ENCODE measurements around the gene BCAN.
"Not testable (repeated sequence)": the region's sequence is repeated elsewhere in the genome, so short reads cannot be mapped to it uniquely, and the experiment has no call there.

BCAN gene, protein sequence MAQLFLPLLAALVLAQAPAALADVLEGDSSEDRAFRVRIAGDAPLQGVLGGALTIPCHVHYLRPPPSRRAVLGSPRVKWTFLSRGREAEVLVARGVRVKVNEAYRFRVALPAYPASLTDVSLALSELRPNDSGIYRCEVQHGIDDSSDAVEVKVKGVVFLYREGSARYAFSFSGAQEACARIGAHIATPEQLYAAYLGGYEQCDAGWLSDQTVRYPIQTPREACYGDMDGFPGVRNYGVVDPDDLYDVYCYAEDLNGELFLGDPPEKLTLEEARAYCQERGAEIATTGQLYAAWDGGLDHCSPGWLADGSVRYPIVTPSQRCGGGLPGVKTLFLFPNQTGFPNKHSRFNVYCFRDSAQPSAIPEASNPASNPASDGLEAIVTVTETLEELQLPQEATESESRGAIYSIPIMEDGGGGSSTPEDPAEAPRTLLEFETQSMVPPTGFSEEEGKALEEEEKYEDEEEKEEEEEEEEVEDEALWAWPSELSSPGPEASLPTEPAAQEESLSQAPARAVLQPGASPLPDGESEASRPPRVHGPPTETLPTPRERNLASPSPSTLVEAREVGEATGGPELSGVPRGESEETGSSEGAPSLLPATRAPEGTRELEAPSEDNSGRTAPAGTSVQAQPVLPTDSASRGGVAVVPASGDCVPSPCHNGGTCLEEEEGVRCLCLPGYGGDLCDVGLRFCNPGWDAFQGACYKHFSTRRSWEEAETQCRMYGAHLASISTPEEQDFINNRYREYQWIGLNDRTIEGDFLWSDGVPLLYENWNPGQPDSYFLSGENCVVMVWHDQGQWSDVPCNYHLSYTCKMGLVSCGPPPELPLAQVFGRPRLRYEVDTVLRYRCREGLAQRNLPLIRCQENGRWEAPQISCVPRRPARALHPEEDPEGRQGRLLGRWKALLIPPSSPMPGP

DNA sequence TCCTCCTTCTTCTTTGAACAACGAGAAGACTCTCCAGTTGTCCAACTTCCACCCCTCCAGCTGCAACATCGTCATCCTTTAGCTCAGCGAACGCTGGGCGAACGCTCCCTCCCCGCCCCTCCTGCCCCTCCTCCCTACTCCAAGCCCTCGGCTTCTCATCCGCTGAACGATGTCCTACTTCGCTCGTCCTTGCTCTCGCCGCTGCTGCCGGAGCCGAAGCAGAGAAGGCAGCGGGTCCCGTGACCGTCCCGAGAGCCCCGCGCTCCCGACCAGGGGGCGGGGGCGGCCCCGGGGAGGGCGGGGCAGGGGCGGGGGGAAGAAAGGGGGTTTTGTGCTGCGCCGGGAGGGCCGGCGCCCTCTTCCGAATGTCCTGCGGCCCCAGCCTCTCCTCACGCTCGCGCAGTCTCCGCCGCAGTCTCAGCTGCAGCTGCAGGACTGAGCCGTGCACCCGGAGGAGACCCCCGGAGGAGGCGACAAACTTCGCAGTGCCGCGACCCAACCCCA lies at the start of gene BCAN:
Gene BCAN, plus strand, starts transcription at position 357 of the 504 bp plus-strand sequence. CDS start 3,938 bp downstream, outside the sequence.
- no peak for DNase-seq

DNA sequence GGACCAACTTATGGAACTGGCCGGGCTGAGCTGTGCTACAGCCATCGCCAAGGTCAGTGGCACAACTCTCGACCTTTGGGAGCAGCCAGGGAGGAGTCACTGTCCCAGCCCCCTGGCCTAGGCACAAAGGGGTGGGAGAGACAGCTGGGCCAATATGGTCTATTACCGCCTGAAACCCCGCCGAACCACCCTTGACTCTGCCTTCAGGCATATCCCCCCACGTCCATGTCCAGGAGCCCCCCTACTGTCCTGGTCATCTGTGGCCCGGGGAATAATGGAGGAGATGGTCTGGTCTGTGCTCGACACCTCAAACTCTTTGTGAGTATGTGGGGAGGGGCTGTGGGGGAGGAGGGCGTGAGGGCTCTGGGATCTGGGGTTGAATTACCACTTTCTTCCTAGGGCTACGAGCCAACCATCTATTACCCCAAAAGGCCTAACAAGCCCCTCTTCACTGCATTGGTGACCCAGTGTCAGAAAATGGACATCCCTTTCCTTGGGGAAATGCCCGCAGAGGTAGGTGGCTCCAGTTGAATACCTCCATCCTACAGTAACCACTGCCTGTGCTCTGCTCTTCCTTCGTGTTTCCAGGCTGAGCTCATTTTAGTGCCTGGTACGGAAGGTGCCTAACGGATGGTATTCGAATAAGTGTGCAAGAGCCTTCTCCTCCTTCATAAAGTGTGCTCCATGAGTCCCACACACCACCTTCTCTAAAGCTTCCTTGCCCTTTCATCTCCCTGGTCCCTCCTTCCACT lies 49.6 kb upstream of the BCAN start:
- DNase-seq, result no peak

DNA sequence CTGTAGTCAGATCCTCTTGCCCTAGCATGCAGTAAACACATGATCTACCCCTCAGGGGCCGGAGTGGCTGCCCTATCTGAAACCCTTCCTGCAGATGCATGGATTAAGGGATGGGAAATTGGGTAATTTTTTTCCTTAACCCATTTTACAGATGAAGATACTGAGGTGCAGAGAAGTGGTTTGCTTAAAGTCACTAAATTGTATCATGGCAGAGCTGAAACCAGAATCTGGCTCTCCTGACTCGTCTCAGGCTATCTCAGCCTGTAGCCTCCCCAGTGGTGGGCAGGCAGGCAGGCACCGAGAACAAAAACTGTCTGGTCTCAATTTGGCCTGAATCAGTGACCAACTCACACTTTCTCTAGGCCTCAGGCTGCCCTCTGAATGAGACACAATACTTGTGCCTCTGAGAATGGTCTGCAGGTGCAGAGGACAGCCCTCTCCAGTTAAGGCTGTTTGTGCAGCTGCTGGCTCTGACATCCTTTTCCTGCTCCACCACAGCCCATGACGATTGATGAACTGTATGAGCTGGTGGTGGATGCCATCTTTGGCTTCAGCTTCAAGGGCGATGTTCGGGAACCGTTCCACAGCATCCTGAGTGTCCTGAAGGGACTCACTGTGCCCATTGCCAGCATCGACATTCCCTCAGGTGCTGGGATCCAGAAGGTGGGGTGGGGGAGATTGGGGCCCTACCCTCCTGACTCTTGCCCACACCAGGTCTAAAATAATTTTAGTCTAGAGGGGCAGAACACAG lies 48.8 kb upstream of the BCAN start:
- DNase-seq, result no peak

DNA sequence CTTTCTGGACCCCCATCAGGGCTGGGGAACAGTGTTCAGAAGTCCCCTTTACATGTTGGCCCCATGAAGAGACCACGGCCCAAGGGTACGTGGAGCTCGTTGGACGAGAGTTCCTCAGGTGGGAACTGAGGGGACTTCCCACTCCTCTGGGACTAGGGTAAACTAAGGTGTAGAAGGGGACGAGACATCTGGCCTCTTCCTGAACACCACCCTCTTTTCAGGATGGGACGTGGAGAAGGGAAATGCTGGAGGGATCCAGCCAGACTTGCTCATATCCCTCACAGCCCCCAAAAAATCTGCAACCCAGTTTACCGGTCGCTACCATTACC lies 48.3 kb upstream of the BCAN start:
- no peak for DNase-seq

DNA sequence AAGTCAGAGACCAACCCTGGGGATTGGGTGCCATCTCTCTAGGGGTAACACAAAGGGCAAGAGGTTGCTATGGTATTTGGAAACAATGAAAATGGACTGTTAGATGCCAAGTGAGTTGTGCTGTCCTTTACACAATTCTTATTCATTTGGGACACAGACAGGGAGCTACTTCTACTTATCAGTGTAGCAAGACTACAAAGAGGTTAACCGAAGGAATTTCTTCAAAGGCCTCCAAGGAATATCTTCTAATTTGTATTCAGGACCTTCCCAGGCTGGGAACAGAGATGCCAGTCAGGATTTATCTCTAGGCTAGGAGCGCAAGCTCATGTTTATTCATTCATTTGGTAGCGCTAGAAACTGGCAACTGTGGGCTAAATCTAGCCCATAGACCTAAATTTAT lies 47.7 kb upstream of the BCAN start:
- DNase-seq, result no peak

DNA sequence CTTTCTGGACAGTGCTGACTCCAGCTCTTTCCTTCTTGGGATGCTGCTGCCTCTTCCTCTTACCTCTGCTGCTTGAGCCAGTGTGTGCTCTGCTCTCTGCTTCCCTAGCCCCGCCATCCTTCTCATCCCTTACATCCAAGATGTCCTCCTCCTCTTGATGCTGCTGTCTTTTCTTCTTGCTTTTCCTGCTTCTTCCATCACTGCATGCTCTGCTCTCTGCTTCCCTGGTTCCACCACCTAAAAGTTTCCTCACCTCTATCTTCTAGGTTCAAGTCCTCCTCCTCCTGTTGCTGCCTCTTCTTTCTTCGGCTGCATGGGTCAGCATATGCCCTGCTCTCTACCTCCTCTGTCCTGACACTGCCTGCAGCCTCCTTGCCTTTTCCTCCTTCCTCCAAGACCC lies 46.9 kb upstream of the BCAN start:
- no peak for DNase-seq

DNA sequence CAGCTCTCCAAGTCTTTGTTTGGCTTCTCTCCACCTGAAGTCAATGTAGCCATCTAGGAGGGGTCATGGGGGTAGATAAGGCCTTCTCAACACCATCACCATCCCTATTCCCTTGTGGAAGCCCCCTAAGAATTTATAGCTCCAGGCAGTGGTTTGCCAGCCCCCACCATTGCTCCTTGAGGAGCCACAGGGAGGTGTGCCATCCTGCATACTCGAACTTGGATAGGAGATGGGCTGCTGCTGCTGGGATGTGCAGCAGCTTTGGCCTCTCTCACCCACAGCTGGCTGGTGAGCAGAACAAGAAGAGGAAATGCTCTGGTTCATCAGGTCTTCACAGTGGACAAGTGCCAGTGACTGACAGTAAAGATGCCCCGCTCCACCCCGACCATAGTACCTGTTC lies 45.5 kb upstream of the BCAN start:
- DNase-seq, result no peak

DNA sequence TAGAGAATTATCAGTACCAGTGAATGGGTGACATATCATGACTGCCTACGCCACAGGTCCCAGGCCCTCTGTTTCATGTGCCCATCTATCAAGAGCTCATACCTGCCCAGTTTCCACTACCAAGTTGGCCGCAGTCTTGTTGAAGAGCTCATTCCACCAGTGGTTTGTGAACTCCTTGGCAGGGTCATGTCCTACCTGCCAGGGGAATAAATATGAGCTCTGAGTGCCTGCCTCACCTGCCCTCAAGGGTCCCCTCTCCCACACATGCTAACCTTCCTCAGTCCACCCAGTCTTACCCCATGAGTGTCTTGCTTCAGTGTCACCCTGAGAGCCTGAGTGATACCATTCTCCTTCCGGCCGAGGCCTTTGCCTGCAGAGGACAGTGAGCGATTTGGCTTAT lies 43.8 kb upstream of the BCAN start:
- DNase-seq, result no peak

DNA sequence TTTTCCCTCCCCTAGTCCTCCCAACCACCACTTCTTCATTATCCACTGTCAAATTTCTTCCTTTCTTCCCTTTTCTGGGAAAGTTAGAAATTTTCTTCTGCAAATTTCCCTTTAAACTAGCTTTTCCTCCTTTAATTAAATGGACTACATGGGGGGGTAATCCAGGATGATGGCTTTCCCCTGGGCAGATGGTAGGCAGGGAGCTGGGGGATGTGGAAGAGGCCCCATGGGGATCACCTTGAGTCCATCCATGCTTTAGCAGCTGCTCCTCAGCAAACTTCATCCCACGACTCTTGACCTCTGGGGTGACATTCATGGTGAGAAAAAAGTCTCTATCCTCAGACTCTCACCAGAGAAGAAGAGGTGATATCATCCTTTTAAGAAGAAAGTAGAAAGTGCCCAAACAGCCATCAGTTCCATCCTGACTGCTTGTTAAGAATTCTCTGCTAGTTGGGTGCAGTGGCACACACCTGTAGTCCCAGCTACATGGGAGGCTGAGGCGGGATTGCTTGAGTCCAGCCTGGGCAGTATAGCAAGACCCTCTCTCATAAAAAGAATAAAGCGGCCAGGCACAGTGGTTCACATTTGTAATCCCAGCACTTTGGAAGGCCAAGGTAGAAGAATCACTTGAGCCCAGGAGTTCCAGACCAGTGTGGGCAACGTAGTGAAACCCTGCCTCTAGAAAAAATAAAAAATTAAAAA lies 43.0 kb upstream of the BCAN start:
- no peak for DNase-seq

DNA sequence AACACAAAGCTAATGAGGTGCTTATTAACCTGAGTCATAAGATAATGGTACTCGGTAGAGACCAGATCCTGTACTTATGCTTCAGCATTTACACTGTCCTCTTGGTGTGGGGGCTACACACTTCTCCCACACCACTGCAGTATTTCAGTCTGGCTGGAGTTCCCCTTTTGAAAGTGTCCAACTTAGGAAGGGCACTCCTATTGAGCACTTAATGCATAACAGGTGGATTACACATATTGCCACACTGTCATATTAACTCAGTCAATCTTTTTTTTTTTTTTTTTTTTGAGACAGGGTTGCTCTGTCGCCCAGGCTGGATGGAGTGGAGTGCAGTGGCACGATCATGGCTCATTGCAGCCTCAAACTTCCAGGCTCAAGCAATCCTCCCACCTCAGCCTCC lies 42.1 kb upstream of the BCAN start:
- DNase-seq, result no peak

DNA sequence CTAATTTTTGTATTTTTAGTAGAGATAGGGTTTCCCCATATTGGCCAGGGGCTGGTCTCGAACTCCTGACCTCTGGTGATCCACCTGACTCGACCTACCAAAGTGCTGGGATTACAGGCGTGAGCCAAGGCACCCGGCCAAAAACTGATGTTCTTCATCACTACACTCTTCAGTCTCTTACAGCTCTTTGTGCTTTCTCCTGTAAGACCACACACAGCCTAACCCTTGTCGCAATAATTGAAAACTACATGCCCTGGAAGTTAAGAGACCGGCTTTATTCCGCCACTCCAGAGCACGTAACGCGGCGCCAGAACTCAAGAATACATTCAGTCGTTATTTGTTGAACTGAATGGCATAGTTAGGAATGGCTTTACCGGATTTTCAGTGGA lies 41.2 kb upstream of the BCAN start:
- DNase-seq, result no peak

DNA sequence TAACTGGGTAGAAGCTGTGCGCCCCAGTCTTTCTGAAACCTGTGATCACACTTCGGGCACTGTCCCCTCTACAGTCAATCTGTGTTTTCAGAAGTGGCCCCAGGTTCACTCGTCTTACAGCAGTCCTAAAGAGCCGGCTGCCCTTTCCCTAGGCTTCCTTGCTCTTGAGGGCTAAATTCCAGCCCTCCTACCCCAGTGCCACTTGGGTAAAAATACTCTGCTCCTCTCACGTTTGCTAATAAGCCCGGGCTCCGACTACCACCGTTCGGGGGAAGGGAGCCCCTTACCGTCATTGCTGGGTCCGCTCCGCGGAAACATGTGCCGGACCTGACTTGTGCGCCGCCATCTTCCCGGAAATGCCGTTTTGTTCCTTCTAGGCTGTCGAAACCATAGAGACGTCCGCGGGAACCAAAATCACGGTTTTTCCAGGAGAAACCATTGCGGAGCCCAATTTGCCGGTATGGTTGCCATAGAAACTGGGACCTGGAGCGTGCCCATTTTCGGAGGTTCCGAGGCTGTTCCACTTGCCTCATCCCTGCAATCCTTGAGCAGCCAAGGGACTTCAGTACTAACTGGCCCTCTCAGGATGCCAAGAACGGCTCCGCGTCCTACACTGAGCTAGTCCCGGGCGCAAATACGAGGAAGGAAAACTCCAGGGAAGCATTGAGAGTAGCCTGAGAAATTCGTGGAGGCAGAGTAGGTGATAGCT lies 40.6 kb upstream of the BCAN start, which contains the start of gene GPATCH4:
Gene GPATCH4, minus strand, starts transcription at position 358 of the 709 bp plus-strand sequence.
- peak; percentile 92 for DNase-seq

DNA sequence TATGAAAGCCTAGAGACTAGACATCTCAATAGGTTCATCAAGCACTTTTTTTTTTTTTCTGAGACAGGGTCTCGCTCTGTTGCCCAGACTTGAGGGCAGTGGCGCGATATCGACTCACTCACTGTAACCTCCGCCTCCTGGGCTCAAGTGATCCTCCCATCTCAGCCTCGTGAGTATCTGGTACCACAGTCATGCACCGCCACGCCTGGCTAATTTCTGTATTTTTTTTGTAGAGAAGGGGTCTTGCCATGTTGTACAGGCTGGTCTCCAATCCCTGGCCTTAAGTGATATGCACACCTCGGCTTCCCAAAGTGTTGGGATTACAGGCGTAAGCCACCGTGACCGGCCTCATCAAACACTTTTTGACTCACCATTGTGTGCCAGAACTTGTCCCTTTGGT lies 40.0 kb upstream of the BCAN start:
- no peak for DNase-seq

DNA sequence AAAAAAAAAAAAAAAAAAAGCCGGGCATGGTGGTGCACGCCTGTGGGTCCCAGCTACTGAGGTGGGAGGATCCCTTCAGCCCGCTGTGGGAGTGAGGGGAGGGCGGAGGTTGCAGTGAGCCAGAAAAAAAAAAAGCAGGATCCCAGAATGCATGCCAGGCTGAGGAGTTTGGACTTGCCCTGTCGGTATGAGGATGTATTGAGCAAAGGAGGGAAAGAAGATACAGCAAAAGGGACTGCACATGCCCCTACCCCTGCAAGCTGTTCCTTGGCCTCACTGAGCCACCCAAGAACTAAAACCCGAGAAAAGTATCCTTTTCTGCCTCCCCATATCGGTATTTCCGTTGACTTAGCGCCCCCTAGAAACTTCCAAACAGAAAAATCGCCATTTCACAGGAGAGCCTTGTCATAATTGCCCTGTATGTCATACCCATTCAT lies 39.3 kb upstream of the BCAN start:
- DNase-seq, result no peak

DNA sequence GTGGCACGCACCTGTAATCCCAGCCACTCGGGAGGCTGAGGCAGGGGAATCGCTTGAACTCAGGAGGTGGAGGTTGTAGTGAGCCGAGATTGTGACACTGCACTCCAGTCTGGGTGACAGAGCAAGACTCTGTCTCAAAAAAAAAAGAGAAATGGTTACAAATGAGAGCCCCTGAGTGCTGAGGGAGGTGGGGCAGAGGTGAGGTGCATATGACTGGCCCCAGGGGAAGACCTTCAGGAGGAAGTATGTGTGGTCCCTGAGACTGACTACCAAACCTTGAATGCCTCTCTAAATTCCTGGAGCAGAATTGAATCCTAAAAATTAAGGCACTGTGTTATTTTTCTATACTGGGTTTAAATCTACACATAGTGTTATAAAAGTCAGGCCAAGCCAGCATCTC lies 34.6 kb upstream of the BCAN start:
- not testable (repeated sequence) for DNase-seq

DNA sequence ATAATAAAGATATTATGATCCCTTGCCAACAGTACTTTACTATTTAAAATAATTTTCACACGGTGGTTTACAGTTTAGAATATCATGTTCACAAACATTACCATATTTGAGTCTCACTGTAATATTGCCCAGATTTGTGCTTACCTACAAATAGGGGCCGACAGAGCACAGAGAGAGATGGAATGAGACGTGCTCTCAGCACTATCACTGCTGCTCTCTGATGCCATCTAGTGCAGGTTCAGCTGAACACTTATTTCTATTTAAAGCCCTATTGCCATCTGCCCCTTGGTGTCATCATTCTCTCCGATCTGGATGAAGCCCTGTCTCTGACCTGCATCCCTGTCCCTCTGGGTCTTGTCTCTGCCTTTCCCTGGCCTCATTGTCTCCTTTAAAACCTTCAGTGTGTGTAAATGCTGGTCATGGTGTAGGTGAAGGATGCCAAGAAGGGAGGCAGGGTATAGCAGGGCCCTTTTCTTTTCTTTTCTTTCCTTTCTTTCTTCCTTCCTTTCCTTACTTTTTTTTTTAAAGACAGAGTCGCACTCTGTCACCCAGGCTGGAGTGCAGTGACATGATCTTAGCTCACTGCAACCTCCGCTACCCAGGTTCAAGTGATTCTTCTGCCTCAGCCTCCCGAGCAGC lies 33.8 kb upstream of the BCAN start:
- peak; percentile 71 for DNase-seq

DNA sequence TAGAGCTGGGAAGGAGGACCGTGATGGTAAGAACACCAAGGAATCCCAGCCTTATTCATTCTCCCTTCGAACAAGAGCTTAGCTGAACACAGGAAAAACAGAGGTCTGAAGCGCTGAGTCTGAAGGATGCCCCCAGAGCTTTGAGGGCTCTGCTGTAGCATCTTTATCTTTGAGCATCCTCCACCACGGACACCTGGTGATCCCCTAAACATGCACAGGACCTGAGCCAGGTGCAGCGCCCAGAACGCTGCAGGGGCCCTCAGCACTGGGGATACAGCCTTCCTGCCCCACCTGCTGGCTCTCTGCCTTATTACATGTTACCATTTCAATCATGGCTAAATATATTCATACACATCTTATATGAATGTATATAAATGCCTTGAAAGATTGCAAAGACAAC lies 32.9 kb upstream of the BCAN start:
- DNase-seq, result peak; percentile 30

DNA sequence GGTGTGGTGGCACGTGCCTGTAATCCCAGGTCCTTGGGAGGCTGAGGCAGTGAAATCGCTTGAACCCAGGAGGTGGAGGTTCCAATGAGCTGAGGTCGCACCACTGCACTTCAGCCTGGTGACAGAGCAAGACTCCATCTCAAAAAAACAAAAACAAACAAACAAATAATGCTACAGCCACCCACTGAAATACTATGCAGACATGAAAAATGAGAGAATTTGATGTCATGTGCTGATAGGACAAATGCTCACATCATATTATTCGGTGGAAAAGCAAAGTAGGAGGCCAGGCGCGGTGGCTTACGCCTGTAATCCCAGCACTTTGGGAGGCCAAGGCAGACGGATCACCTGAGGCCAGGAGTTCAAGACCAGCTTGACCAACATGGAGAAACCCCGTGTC lies 31.8 kb upstream of the BCAN start:
- not testable (repeated sequence) for DNase-seq

DNA sequence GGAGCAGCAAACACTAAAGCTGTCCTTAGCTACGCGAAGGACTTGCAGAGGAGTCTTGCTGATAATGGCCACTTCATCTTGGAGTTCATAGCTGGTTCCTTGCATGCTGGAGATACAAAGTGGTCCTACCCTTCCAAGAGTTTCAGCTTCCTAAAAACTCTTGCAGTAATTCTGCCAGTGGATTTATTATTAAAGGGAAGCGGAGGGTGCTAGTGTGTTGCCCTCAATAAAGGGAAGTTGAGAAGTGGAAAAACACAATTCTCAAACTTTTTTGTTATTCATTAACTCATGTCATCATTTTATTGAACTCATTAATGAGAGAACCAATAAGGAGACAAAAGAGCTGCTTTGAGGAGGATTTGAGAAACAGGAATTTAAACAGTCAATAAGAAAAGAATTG lies 29.3 kb upstream of the BCAN start:
- DNase-seq, result no peak

DNA sequence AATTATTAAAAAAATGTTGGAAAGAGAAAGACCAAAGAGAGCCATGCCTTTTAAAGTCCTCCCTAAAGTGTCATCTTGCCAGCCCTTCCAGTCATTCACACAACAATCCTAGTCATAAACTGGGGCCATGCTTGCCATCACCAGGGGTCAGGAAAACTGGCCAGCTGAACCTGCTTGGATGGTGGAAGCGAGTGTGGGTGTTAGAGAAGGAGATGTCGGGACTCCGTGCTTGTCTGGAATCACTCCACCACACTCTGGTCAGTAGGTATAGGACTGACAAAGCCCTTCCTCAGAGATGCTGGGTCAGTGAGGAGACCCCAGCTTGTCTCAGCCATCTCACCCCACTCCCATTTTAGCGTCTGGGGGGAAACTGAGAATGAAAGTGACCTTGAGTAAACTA lies 26.0 kb upstream of the BCAN start:
- no peak for DNase-seq

DNA sequence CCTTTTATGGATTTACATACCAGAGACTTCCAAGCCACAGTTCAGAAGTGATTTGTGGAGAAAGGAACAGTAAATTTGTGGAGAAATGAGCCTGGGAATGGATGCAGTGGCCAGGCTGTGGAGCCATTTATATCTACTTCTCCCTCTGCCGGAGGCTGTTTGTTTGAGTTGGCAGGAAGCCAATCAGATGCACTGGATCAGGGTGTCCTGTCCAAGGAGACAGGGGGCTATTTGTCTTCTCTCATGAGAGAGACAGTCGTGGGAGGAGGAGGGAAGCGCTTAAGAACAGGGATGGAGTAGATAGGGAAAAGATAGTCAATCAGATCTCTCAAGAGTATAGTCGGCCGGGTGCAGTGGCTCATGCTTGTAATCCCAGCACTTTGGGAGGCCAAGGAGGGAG lies 25.5 kb upstream of the BCAN start:
- peak; percentile 43 for DNase-seq

Measured in fibroblast of upper back skin (primary cell).